OCI-M1 (cell line): Measurements from ENCODE around the gene RASAL3.
"Not testable (repeated sequence)": the region's sequence is repeated elsewhere in the genome, so short reads cannot be mapped to it uniquely, and the experiment has no call there.

Experiments
- DNase-seq: peaks from one replicate; lab custom pipeline; 2025; lab: John Stamatoyannopoulos, UW

Gene RASAL3

GRCh38 chr19:15464394-15465385, at the start of gene RASAL3:
RASAL3 (minus strand) TSS chr19:15464544; CDS start chr19:15464358, 186 bp downstream.
- DNase-seq = no peak

- DNase-seq = no peak
Observed at GRCh38 chr19:15511671-15512424, 47.5 kb upstream of the RASAL3 start.

- DNase-seq = peak; percentile 16
Observed at GRCh38 chr19:15508035-15508710, 43.8 kb upstream of the RASAL3 start, which contains the start of gene CYP4F22. CYP4F22 (plus strand) TSS chr19:15508525; CDS start chr19:15525337, 16,812 bp downstream.

- DNase-seq = peak; percentile 17
Observed at GRCh38 chr19:15507068-15508034, 43.0 kb upstream of the RASAL3 start.

GRCh38 chr19:15506074-15506571, 41.8 kb upstream of the RASAL3 start:
- DNase-seq = no peak

GRCh38 chr19:15502264-15502663, 37.9 kb upstream of the RASAL3 start:
- no peak for DNase-seq

GRCh38 chr19:15501596-15501995, 37.3 kb upstream of the RASAL3 start:
- DNase-seq = no peak

GRCh38 chr19:15498910-15499309, 34.6 kb upstream of the RASAL3 start:
- DNase-seq = peak; percentile 94

GRCh38 chr19:15498156-15498858, 34.0 kb upstream of the RASAL3 start:
- DNase-seq = peak; percentile 36

- DNase-seq = no peak
Observed at GRCh38 chr19:15495151-15495550, 30.8 kb upstream of the RASAL3 start.

GRCh38 chr19:15488489-15489226, 24.3 kb upstream of the RASAL3 start:
- no peak for DNase-seq

- DNase-seq = no peak
Observed at GRCh38 chr19:15487038-15487437, 22.7 kb upstream of the RASAL3 start.

- DNase-seq = not testable (repeated sequence)
Observed at GRCh38 chr19:15485768-15486167, 21.4 kb upstream of the RASAL3 start.

- DNase-seq = not testable (repeated sequence)
Observed at GRCh38 chr19:15480996-15481395, 16.7 kb upstream of the RASAL3 start.

- DNase-seq = peak; percentile 23
Observed at GRCh38 chr19:15479391-15480345, 15.3 kb upstream of the RASAL3 start, which contains the start of gene PGLYRP2. PGLYRP2 (minus strand) TSS chr19:15479501; CDS start chr19:15479371, 130 bp downstream.

- DNase-seq = no peak
Observed at GRCh38 chr19:15476325-15476724, 12.0 kb upstream of the RASAL3 start.

- DNase-seq = no peak
Observed at GRCh38 chr19:15475611-15476010, 11.3 kb upstream of the RASAL3 start.

- DNase-seq = no peak
Observed at GRCh38 chr19:15475169-15475568, 10.8 kb upstream of the RASAL3 start.
